A549 (cell line): ENCODE data around the gene CCL25.

ENCODE experiments used
- TF ChIP-seq, protein P1 (sequence below): fragments of >200 bp; sonication (Bioruptor Twin); formaldehyde crosslinking; IDR thresholded peaks from 3 replicates; pipeline ENCODE4 v1.5.1; 2016
- TF ChIP-seq, protein P2 (sequence below): fragments of >200 bp; sonication (Bioruptor Twin); formaldehyde crosslinking; IDR thresholded peaks from 3 replicates; pipeline ENCODE4 v1.6.1; 2016

DNA sequence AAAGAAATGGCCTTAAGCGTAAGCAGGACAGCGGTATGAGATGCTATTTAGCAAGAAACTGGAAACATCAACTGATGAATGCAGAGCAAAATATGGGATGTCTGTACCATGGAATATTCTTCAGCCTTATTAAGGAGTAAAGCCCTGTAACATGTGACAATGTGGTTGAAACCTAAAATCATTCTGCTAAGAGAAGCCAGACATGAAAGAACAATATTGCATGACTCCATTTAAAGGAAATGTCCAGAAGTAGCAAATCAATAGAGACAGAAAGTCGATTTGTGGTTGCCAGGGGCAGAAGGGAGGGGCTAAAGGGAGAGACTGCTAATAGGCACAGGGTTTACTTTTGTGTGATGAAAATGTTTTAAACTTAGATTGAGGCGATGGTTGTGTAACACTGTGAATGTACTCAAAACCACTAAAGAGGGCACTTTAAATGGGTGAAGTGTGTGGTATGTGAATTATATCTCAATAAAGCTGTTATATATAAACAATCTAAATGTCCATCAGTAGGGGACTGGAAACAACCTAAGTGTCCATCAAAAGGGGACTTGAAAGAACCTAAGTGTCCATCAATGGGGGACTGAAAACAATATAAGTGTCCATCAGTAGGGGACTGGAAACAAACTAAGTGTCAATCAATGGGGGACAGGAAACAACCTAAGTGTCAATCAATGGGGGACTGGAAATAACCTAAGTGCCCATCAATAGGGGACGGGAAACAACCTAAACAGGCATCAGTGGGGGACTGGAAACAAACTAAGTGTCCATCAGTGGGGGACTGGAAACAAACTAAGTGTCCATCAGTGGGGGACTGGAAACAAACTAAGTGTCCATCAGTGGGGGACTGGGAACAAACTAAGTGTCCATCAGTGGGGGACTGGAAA is 45.4 kb downstream of the CCL25 start:
- TF ChIP-seq, protein P1, sequence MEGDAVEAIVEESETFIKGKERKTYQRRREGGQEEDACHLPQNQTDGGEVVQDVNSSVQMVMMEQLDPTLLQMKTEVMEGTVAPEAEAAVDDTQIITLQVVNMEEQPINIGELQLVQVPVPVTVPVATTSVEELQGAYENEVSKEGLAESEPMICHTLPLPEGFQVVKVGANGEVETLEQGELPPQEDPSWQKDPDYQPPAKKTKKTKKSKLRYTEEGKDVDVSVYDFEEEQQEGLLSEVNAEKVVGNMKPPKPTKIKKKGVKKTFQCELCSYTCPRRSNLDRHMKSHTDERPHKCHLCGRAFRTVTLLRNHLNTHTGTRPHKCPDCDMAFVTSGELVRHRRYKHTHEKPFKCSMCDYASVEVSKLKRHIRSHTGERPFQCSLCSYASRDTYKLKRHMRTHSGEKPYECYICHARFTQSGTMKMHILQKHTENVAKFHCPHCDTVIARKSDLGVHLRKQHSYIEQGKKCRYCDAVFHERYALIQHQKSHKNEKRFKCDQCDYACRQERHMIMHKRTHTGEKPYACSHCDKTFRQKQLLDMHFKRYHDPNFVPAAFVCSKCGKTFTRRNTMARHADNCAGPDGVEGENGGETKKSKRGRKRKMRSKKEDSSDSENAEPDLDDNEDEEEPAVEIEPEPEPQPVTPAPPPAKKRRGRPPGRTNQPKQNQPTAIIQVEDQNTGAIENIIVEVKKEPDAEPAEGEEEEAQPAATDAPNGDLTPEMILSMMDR, result no peak
- TF ChIP-seq, protein P2, sequence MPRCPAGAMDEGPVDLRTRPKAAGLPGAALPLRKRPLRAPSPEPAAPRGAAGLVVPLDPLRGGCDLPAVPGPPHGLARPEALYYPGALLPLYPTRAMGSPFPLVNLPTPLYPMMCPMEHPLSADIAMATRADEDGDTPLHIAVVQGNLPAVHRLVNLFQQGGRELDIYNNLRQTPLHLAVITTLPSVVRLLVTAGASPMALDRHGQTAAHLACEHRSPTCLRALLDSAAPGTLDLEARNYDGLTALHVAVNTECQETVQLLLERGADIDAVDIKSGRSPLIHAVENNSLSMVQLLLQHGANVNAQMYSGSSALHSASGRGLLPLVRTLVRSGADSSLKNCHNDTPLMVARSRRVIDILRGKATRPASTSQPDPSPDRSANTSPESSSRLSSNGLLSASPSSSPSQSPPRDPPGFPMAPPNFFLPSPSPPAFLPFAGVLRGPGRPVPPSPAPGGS, result no peak
